ENCODE measurements around the gene ADD3.

The ADD3 gene

GRCh38 chr10:109996766-109997171 lies 11.0 kb upstream of the ADD3 start (continued):
- TF ChIP-seq ZNF121 (tag by site-specific recombination; IDR thresholded peaks at IDR 0.05): no peak
- no peak for TF ChIP-seq ZNF175 (tag by site-specific recombination; IDR thresholded peaks at IDR 0.05)
- TF ChIP-seq KLF17 (tag by site-specific recombination; IDR thresholded peaks at IDR 0.05): no peak
- TF ChIP-seq, protein P1, sequence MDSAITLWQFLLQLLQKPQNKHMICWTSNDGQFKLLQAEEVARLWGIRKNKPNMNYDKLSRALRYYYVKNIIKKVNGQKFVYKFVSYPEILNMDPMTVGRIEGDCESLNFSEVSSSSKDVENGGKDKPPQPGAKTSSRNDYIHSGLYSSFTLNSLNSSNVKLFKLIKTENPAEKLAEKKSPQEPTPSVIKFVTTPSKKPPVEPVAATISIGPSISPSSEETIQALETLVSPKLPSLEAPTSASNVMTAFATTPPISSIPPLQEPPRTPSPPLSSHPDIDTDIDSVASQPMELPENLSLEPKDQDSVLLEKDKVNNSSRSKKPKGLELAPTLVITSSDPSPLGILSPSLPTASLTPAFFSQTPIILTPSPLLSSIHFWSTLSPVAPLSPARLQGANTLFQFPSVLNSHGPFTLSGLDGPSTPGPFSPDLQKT (IDR thresholded peaks at IDR 0.05; ENCODE audit: borderline replicate concordance, low read depth, low read length): no peak
- 0 out of 2 replicates have a peak, but pooled peaks have one; percentile 25 for TF ChIP-seq BCL11B (tag by site-specific recombination; IDR thresholded peaks at IDR 0.05; ENCODE audit: low read depth)
- TF ChIP-seq ZNF324 (tag by site-specific recombination; IDR thresholded peaks at IDR 0.05): no peak
- no peak for TF ChIP-seq ZSCAN4 (tag by site-specific recombination; IDR thresholded peaks at IDR 0.05)
- no peak for TF ChIP-seq PRDM4 (tag by site-specific recombination; IDR thresholded peaks at IDR 0.05)
- no peak for TF ChIP-seq ZNF645 (tag by site-specific recombination; IDR thresholded peaks at IDR 0.05)
- TF ChIP-seq ZNF580 (tag by site-specific recombination; IDR thresholded peaks at IDR 0.05): peak; percentile 58; the same call in 1 of the 2 replicates
- no peak for TF ChIP-seq ZNF37A (tag by site-specific recombination; IDR thresholded peaks at IDR 0.05)
- TF ChIP-seq ZNF266 (tag by site-specific recombination; IDR thresholded peaks at IDR 0.05; ENCODE audit: low read depth): no peak
- no peak for TF ChIP-seq ZNF248 (tag by site-specific recombination; IDR thresholded peaks at IDR 0.05)
- no peak for TF ChIP-seq HOXC10 (CRISPR knock-in tag; IDR thresholded peaks at IDR 0.05)
- no peak for TF ChIP-seq ZNF76 (tag by site-specific recombination; IDR thresholded peaks at IDR 0.05; ENCODE audit: borderline replicate concordance, low read depth)
- TF ChIP-seq ZNF518A (tag by site-specific recombination; conservative IDR thresholded peaks at IDR 0.05; ENCODE audit: low read depth): no peak
- no peak for TF ChIP-seq ZNF501 (tag by site-specific recombination; IDR thresholded peaks at IDR 0.05)
- TF ChIP-seq, protein P2, sequence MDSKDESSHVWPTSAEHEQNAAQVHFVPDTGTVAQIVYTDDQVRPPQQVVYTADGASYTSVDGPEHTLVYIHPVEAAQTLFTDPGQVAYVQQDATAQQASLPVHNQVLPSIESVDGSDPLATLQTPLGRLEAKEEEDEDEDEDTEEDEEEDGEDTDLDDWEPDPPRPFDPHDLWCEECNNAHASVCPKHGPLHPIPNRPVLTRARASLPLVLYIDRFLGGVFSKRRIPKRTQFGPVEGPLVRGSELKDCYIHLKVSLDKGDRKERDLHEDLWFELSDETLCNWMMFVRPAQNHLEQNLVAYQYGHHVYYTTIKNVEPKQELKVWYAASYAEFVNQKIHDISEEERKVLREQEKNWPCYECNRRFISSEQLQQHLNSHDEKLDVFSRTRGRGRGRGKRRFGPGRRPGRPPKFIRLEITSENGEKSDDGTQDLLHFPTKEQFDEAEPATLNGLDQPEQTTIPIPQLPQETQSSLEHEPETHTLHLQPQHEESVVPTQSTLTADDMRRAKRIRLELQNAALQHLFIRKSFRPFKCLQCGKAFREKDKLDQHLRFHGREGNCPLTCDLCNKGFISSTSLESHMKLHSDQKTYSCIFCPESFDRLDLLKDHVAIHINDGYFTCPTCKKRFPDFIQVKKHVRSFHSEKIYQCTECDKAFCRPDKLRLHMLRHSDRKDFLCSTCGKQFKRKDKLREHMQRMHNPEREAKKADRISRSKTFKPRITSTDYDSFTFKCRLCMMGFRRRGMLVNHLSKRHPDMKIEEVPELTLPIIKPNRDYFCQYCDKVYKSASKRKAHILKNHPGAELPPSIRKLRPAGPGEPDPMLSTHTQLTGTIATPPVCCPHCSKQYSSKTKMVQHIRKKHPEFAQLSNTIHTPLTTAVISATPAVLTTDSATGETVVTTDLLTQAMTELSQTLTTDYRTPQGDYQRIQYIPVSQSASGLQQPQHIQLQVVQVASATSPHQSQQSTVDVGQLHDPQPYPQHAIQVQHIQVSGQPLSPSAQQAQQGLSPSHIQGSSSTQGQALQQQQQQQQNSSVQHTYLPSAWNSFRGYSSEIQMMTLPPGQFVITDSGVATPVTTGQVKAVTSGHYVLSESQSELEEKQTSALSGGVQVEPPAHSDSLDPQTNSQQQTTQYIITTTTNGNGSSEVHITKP (tag by site-specific recombination; IDR thresholded peaks at IDR 0.05): no peak
- no peak for TF ChIP-seq ZNF221 (tag by site-specific recombination; IDR thresholded peaks at IDR 0.05; ENCODE audit: borderline replicate concordance)
- TF ChIP-seq, protein P3, sequence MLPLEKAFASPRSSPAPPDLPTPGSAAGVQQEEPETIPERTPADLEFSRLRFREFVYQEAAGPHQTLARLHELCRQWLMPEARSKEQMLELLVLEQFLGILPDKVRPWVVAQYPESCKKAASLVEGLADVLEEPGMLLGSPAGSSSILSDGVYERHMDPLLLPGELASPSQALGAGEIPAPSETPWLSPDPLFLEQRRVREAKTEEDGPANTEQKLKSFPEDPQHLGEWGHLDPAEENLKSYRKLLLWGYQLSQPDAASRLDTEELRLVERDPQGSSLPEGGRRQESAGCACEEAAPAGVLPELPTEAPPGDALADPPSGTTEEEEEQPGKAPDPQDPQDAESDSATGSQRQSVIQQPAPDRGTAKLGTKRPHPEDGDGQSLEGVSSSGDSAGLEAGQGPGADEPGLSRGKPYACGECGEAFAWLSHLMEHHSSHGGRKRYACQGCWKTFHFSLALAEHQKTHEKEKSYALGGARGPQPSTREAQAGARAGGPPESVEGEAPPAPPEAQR (tag by site-specific recombination; IDR thresholded peaks at IDR 0.05): no peak
- peak; percentile 44; the same call in 1 of the 2 replicates for TF ChIP-seq ZXDB (tag by site-specific recombination; IDR thresholded peaks at IDR 0.05)
- TF ChIP-seq ZBTB21 (tag by site-specific recombination; IDR thresholded peaks at IDR 0.05): no peak

Data from HEK293 (cell line).